K562 (cell line): ENCODE data around the gene SGSH. TPM values are rescaled to one million over a fixed set of nuclear protein-coding genes. Genes with fewer than 3 reads are reported as not detected.

Source experiments
- ARHGAP35 ChIP-seq: fragments of 450-650 bp; IDR thresholded peaks from 2 replicates; pipeline ENCODE4 v1.6.1; 2018; ENCODE audit not compliant: partially characterized antibody
- BCOR ChIP-seq: fragments of 450-650 bp; IDR thresholded peaks from 2 replicates; pipeline ENCODE4 v1.6.1; 2016
- CBFA2T3 ChIP-seq: fragments of 450-650 bp; IDR thresholded peaks from 2 replicates; pipeline ENCODE4 v1.6.1; 2017
- CCNT2 ChIP-seq: IDR thresholded peaks from 2 replicates; pipeline ENCODE4 v1.6.1; 2011; ENCODE audit warnings: borderline replicate concordance, low read depth, mild to moderate bottlenecking, moderate library complexity, mixed read lengths, low read length; ENCODE audit not compliant: insufficient read length; ENCODE audit errors: extremely low read depth
- CEBPZ ChIP-seq: fragments of 150-350 bp; IDR thresholded peaks from 2 replicates; pipeline ENCODE4 v1.6.1; 2014; ENCODE audit warnings: low read depth, mild to moderate bottlenecking, low read length, borderline replicate concordance
- ELF4 ChIP-seq: fragments of 450-650 bp; formaldehyde crosslinking; IDR thresholded peaks from 2 replicates; pipeline ENCODE4 v1.4.0; 2022; ENCODE audit warnings: missing genetic modification characterization
- ETV6 ChIP-seq, 3 experiments: fragments of 150-350 bp in 1 of 3; sonication (generic) in 1 of 3; formaldehyde crosslinking in 1 of 3; IDR thresholded peaks; 2 replicates each; pipeline versions ENCODE4 v1.6.1 to v1.8.0; 2014 to 2022; ENCODE audit warnings: borderline replicate concordance in 2 of 3, low read depth in 2 of 3, antibody characterized with exemption in 1 of 3, low read length in 1 of 3, mild to moderate bottlenecking in 1 of 3, missing genetic modification reagents in 1 of 3
- FOS ChIP-seq: IDR thresholded peaks from 3 replicates; pipeline ENCODE4 v1.6.1; 2011; ENCODE audit not compliant: insufficient read length; ENCODE audit errors: extremely low read depth
- JUNB ChIP-seq: fragments of 450-650 bp; formaldehyde crosslinking; conservative IDR thresholded peaks from 2 replicates; pipeline ENCODE4 v1.4.0; 2020; ENCODE audit warnings: mild to moderate bottlenecking
- KLF10 ChIP-seq: fragments of 250-450 bp; sonication (Bioruptor Pico); IDR thresholded peaks from 2 replicates; pipeline ENCODE4 v1.6.1; 2021; ENCODE audit warnings: matching md5 sums
- MECOM ChIP-seq: fragments of 250-450 bp; sonication (Bioruptor Pico); IDR thresholded peaks from 2 replicates; pipeline ENCODE4 v1.8.0; 2022; ENCODE audit warnings: inconsistent platforms
- NCOR1 ChIP-seq: fragments of 450-650 bp; IDR thresholded peaks from 2 replicates; pipeline ENCODE4 v1.6.1; 2016; ENCODE audit warnings: mild to moderate bottlenecking, moderate library complexity
- NEUROD1 ChIP-seq: fragments of 150-350 bp; IDR thresholded peaks from 2 replicates; pipeline ENCODE4 v1.6.1; 2014; ENCODE audit warnings: borderline replicate concordance, low read length, low read depth; ENCODE audit not compliant: partially characterized antibody
- SAP30 ChIP-seq: fragments of 200-600 bp; sonication (generic); IDR thresholded peaks from 2 replicates; pipeline ENCODE4 v1.6.1; 2012; ENCODE audit warnings: borderline replicate concordance, low read depth, mild to moderate bottlenecking, moderate library complexity, low read length, control low read depth, inconsistent platforms; ENCODE audit not compliant: insufficient read depth, poor library complexity, severe bottlenecking
- SMAD3 ChIP-seq: fragments of 450-650 bp; formaldehyde crosslinking; conservative IDR thresholded peaks from 2 replicates; pipeline ENCODE4 v1.4.0; 2020; ENCODE audit warnings: mild to moderate bottlenecking
- SOX6 ChIP-seq: fragments of 450-650 bp; IDR thresholded peaks from 2 replicates; pipeline ENCODE4 v1.6.1; 2014; ENCODE audit warnings: mild to moderate bottlenecking
- SP2 ChIP-seq: IDR thresholded peaks from 2 replicates; pipeline ENCODE4 v1.6.1; 2011; ENCODE audit warnings: mild to moderate bottlenecking, low read depth, low read length, moderate library complexity; ENCODE audit not compliant: poor library complexity, severe bottlenecking; ENCODE audit errors: extremely low read depth
- SRSF7 ChIP-seq: fragments of 200-400 bp; formaldehyde crosslinking; optimal IDR thresholded peaks from 2 replicates; pipeline ENCODE3; 2017; ENCODE audit warnings: mild to moderate bottlenecking, low read depth, low read length
- TAF15 ChIP-seq: fragments of 200-400 bp; formaldehyde crosslinking; IDR thresholded peaks from 2 replicates; pipeline ENCODE4 v1.6.1; 2017; ENCODE audit warnings: mild to moderate bottlenecking, low read depth, low read length, moderate library complexity
- ZKSCAN1 ChIP-seq: fragments of 150-350 bp; IDR thresholded peaks from 2 replicates; pipeline ENCODE4 v1.6.1; 2016; ENCODE audit warnings: low read depth, low read length
- ZNF239 ChIP-seq: fragments of 250-450 bp; sonication (Bioruptor Pico); IDR thresholded peaks from 2 replicates; pipeline ENCODE4 v1.4.0; 2020; ENCODE audit warnings: mild to moderate bottlenecking
- ZNF696 ChIP-seq: fragments of 250-450 bp; sonication (Bioruptor Pico); conservative IDR thresholded peaks from 2 replicates; pipeline ENCODE4 v1.4.0; 2020; ENCODE audit warnings: mild to moderate bottlenecking, moderate library complexity
- ZNF79 ChIP-seq: fragments of 250-450 bp; sonication (Bioruptor Pico); IDR thresholded peaks from 2 replicates; pipeline ENCODE4 v1.4.0; 2020; ENCODE audit warnings: low read depth, mild to moderate bottlenecking, moderate library complexity
- polyA plus RNA-seq, 8 experiments: library from polyadenylated mRNA; depleted of rRNA in 4 of 8; stranded (reverse) in 5 of 8; unstranded in 3 of 8; fragments of >200 nt; fragmentation: Nextera tagmentation in 2 of 8; fragmentation: Illumina TruSeq in 1 of 8; extraction: Ambion mirVana in 2 of 8; extraction: Trizol in 1 of 8; gene quantifications; 2 replicates each; pipeline versions ENCODE4 v1.2.1 to v1.2.3, GENCODE V29; 2011 to 2014; ENCODE audit warnings: inconsistent platforms in 1 of 8, missing spikeins in 1 of 8
- total RNA-seq, 7 experiments: library from RNA; depleted of rRNA in 6 of 7; stranded (reverse); fragments of >200 nt in 6 of 7; fragmentation: Illumina TruSeq in 2 of 7; extraction: Trizol in 2 of 7; gene quantifications; 2 replicates each; pipeline versions ENCODE4 v1.2.1 to v1.2.3, GENCODE V29; 2011 to 2021; ENCODE audit warnings: low replicate concordance in 1 of 7
- TF ChIP-seq, protein P1 (sequence below): sonication (generic); formaldehyde crosslinking; IDR thresholded peaks from 2 replicates; pipeline ENCODE4 v1.8.1; 2022; ENCODE audit warnings: missing genetic modification reagents

The SGSH gene
- total and polyA plus RNA-seq, 9 of the 15 experiments (the other 6 are each of a cell fraction or from before 2014, with no cell fraction given), result 0.25 to 15.7 (median 4.9) TPM

- TF ChIP-seq ETV6 (IDR thresholded peaks at IDR 0.05; ENCODE audit: borderline replicate concordance in 1 of 2, low read depth in 2 of 2, low read length in 1 of 2) (peak in 1 of 2 experiments; percentile 72; a peak in 1 of 4 replicates), ETV6 (CRISPR knock-in tag; IDR thresholded peaks at IDR 0.05; ENCODE audit: borderline replicate concordance) (no peak), SP2 (no peak), NEUROD1 (no peak), SMAD3 (CRISPR knock-in tag) (0 out of 2 replicates have a peak, but pooled peaks have one; percentile 46), KLF10 (CRISPR knock-in tag) (no peak), ZNF79 (CRISPR knock-in tag) (peak; percentile 79), ZNF696 (CRISPR knock-in tag) (no peak), CBFA2T3 (peak; percentile 65), ZKSCAN1 (no peak), NCOR1 (peak; percentile 80), TAF15 (no peak), SRSF7 (no peak), CCNT2 (no peak), BCOR (0 out of 2 replicates have a peak, but pooled peaks have one; percentile 33), ELF4 (peak; percentile 85), CEBPZ (no peak), SOX6 (peak; percentile 75), ARHGAP35 (no peak), FOS (peak; percentile 16), SAP30 (no peak), MECOM (CRISPR knock-in tag) (peak; percentile 92), ZNF239 (CRISPR knock-in tag) (peak; percentile 77), JUNB (CRISPR knock-in tag) (peak; percentile 65)
- TF ChIP-seq, protein P1, sequence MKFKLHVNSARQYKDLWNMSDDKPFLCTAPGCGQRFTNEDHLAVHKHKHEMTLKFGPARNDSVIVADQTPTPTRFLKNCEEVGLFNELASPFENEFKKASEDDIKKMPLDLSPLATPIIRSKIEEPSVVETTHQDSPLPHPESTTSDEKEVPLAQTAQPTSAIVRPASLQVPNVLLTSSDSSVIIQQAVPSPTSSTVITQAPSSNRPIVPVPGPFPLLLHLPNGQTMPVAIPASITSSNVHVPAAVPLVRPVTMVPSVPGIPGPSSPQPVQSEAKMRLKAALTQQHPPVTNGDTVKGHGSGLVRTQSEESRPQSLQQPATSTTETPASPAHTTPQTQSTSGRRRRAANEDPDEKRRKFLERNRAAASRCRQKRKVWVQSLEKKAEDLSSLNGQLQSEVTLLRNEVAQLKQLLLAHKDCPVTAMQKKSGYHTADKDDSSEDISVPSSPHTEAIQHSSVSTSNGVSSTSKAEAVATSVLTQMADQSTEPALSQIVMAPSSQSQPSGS (CRISPR knock-in tag), result no peak
Measured at GRCh38 chr17:80254396-80255251, 34.5 kb upstream of the SGSH start (continued).
